DND-41 (cell line): ENCODE measurements around the gene GPC4.

Source experiments
- CTCF ChIP-seq: IDR thresholded peaks from 2 replicates; pipeline ENCODE4 v1.5.1; 2012; ENCODE audit warnings: borderline replicate concordance, low read length, moderate library complexity, mild to moderate bottlenecking; ENCODE audit not compliant: poor library complexity, severe bottlenecking; ENCODE audit errors: extremely low read depth
- EZH2 ChIP-seq: IDR thresholded peaks from 3 replicates; pipeline ENCODE4 v1.6.1; 2012; ENCODE audit warnings: borderline replicate concordance, low read depth, mild to moderate bottlenecking, moderate library complexity, low read length, inconsistent platforms; ENCODE audit not compliant: severe bottlenecking

- TF ChIP-seq CTCF (no peak), EZH2 (no peak)
Observed at GRCh38 chrX:133389975-133390374, 25.3 kb downstream of the GPC4 start.
